GM12873 (cell line): ENCODE results near the gene MST1.

Source experiments
- CTCF ChIP-seq: IDR thresholded peaks from 2 replicates; pipeline ENCODE4 v1.5.1; 2012; ENCODE audit warnings: low read depth, mild to moderate bottlenecking, moderate library complexity, low read length, control low read depth; ENCODE audit not compliant: insufficient read depth; ENCODE audit errors: missing control alignments

MST1 gene

GRCh38 chr3:49727154-49727923, 38.1 kb upstream of the MST1 start:
- no peak for TF ChIP-seq CTCF

GRCh38 chr3:49725906-49726681, 36.8 kb upstream of the MST1 start:
- TF ChIP-seq CTCF, result no peak

GRCh38 chr3:49724586-49724985, 35.3 kb upstream of the MST1 start:
- TF ChIP-seq CTCF, result no peak

- TF ChIP-seq CTCF, result no peak
Measured at GRCh38 chr3:49723628-49724551, 34.6 kb upstream of the MST1 start, which contains the start of gene GMPPB. TSS of gene GMPPB (minus strand) at chr3:49723951. CDS start at chr3:49723726, 225 bp downstream.

GRCh38 chr3:49723296-49723627, 34.0 kb upstream of the MST1 start:
- no peak for TF ChIP-seq CTCF

- TF ChIP-seq CTCF, result no peak
Measured at GRCh38 chr3:49722896-49723295, 33.6 kb upstream of the MST1 start.
